HL-60 (cell line): Measurements from ENCODE around the gene SPANXB1.

Experiments
- SPI1 ChIP-seq: IDR thresholded peaks from 2 replicates; pipeline ENCODE4 v1.6.1; 2012; ENCODE audit warnings: low read depth, mild to moderate bottlenecking, borderline replicate concordance
- TF ChIP-seq, protein P1 (sequence below): IDR thresholded peaks from one replicate; pipeline ENCODE4 v1.5.1; 2011; ENCODE audit warnings: low read length, control low read depth, inconsistent platforms; ENCODE audit not compliant: insufficient read depth

- TF ChIP-seq, protein P1, sequence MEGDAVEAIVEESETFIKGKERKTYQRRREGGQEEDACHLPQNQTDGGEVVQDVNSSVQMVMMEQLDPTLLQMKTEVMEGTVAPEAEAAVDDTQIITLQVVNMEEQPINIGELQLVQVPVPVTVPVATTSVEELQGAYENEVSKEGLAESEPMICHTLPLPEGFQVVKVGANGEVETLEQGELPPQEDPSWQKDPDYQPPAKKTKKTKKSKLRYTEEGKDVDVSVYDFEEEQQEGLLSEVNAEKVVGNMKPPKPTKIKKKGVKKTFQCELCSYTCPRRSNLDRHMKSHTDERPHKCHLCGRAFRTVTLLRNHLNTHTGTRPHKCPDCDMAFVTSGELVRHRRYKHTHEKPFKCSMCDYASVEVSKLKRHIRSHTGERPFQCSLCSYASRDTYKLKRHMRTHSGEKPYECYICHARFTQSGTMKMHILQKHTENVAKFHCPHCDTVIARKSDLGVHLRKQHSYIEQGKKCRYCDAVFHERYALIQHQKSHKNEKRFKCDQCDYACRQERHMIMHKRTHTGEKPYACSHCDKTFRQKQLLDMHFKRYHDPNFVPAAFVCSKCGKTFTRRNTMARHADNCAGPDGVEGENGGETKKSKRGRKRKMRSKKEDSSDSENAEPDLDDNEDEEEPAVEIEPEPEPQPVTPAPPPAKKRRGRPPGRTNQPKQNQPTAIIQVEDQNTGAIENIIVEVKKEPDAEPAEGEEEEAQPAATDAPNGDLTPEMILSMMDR: no peak
- no peak for TF ChIP-seq SPI1
Observed at GRCh38 chrX:140980271-140980670, 22.1 kb upstream of the SPANXB1 start.
